AG04449 (cell line): ENCODE data around the gene SLK.

ENCODE experiments used
- CTCF ChIA-PET: fragments of 350-600 bp; formaldehyde crosslinking; extraction: SDS; loops from one replicate; lab custom pipeline; 2021; ENCODE audit warnings: antibody characterized with exemption; lab: Yijun Ruan, JAX
- POLR2A ChIA-PET: fragments of 400-600, 350-600 bp; formaldehyde crosslinking; extraction: SDS; loops from one replicate; lab custom pipeline; 2020; ENCODE audit warnings: antibody characterized with exemption, inconsistent platforms; lab: Yijun Ruan, JAX
- DNase-seq: peaks from one replicate; pipeline ENCODE4 v3.0.0-alpha.2; 2010; ENCODE audit warnings: low read depth, low spot score
- H3K4me3 ChIP-seq: 2 replicates; pipeline ENCODE4 v1.5.1; 2011; ENCODE audit warnings: low read depth, mild to moderate bottlenecking, control low read depth, low read length
- TF ChIP-seq, protein P1 (sequence below): IDR thresholded peaks from one replicate; pipeline ENCODE4 v1.5.1; 2011; ENCODE audit warnings: mild to moderate bottlenecking, moderate library complexity, low read length, control low read depth, inconsistent platforms; ENCODE audit not compliant: insufficient read depth; ENCODE audit errors: missing control alignments

The SLK gene

DNA sequence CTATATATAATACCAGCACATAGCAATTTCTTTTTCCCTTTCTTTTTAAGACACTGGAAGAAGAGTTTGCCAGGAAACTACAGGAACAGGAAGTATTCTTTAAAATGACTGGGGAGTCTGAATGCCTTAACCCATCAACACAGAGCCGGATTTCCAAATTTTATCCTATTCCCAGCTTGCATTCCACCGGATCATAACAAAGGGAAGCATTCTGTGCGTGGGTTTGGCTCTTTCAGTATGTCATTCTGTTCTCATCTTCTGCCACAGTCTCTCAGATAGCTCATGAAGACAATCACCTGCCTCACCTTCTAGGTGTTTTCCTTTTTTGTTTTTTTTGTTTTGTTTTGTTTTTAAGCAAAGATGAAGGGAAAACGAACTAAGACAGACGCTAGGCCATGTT is 58.6 kb downstream of the SLK start:
- TF ChIP-seq, protein P1, sequence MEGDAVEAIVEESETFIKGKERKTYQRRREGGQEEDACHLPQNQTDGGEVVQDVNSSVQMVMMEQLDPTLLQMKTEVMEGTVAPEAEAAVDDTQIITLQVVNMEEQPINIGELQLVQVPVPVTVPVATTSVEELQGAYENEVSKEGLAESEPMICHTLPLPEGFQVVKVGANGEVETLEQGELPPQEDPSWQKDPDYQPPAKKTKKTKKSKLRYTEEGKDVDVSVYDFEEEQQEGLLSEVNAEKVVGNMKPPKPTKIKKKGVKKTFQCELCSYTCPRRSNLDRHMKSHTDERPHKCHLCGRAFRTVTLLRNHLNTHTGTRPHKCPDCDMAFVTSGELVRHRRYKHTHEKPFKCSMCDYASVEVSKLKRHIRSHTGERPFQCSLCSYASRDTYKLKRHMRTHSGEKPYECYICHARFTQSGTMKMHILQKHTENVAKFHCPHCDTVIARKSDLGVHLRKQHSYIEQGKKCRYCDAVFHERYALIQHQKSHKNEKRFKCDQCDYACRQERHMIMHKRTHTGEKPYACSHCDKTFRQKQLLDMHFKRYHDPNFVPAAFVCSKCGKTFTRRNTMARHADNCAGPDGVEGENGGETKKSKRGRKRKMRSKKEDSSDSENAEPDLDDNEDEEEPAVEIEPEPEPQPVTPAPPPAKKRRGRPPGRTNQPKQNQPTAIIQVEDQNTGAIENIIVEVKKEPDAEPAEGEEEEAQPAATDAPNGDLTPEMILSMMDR: no peak
- no peak overlapping the region for H3K4me3 ChIP-seq
- ChIA-PET POLR2A (no interaction called here), CTCF (interaction anchor here (1.0 to 1.5 kb wide), 5 partner anchors 20 to 138 kb away, joined by 3 to 6 read pairs (median 3); partner anchors contain the start of gene SFR1)
- DNase-seq: no peak

DNA sequence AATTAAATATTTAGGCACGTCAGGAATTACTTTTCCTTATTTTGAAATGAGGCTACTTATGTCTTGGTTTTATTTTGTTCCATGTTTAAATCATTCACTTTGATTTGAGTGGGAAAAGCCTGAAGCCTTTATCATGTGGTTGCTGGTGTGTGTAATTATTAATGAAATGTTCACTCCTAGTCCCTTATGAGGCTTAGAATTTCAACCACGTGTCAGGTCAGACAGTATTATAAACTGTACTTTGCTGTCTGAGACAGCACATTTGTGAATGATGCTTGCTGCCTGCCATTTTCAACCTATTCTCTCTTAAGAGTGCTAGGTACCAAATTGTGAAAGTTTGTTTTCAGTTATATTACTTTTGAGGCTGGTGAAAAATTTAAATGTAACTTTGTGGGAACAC is 59.8 kb downstream of the SLK start:
- POLR2A ChIA-PET: no interaction called here

DNA sequence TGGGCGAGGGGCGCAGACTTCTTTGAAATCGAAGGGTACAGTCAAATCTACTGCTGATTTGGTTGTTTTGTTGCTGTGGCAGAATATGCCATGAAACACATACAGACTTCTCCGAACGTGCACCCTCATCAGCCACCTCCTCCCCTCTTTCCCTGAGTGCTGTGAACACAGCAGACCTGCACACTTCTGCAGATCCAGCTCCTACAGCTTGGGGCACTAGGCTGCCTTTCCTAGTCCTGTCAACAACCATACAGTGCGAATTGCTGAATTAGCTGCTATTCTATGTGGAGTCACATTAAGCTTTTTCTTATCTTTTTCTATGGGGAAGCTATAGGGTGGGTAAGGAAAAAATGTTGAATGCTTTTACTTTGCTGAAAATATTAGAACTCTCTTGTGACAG is 61.2 kb downstream of the SLK start:
- no peak overlapping the region for H3K4me3 ChIP-seq
- TF ChIP-seq, protein P1: peak; percentile 40
- CTCF ChIA-PET: interaction anchor here (0.8 to 1.4 kb wide), 7 partner anchors 10 to 247 kb away, joined by 3 to 5 read pairs (median 3); partner anchors contain the start of gene SFR1
- no peak for DNase-seq
- POLR2A ChIA-PET: no interaction called here

More for the DNA sequence above, 59.8 kb downstream of the SLK start:
- DNase-seq: no peak
- H3K4me3 ChIP-seq: no peak overlapping the region
- CTCF ChIA-PET: interaction anchor here (1.5 kb wide), 1 partner anchor 95 kb away, joined by 3 read pairs; the partner anchor contains the start of gene SFR1
- TF ChIP-seq, protein P1: no peak

DNA sequence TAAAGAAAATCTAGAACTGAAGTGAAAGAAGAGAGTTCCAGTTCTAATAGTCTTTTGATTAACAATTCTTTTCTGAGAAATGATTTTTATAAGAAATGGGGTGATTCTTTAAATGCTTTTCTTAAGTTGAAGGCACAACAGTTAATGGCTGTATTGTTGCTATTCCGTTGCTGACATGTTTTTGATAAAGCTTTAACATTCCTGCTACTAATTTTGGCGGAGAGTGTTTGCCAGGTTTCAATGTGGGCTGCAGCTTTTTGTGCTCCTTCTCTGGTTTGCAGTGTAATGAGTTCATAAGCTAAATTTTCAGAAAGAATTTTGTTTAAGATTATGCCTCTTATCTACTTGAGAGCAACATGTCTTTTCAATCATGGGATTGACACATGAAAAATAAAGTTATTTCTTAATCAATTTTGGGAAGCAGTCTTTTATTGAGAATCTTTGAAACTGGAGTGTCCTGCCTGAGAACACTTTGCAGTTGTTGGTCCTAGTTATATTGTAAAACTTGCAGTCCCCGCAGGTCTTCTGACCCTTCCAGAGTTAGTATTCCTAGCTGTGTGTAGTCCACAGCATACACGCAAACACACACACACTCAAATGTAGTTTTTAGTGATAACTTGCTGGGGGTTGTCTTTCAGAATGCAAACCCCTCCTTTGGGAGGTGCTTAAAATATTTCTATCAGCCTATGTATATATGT is 62.0 kb downstream of the SLK start:
- CTCF ChIA-PET: interaction anchor here (0.6 to 1.4 kb wide), 10 partner anchors 9 to 246 kb away, joined by 3 to 5 read pairs (median 3); partner anchors contain the start of gene SFR1
- DNase-seq: no peak
- POLR2A ChIA-PET: no interaction called here
- H3K4me3 ChIP-seq: no peak overlapping the region
- TF ChIP-seq, protein P1: no peak

DNA sequence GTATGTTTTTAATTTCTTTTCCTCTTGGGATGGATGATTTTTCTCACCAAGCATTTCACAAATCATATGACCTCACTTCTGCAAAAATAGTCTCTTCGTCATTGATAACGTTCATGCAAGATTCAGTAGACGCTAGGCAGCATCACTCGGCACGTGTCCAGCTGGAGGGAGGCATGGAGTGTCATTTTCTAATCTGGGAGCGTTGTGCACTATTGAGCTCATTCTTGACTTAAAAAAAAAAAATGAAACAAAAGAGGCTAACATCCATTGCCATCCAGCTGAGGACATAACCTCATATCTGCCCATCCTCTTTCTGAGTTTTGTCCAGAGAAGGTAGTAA is 62.6 kb downstream of the SLK start:
- ChIA-PET POLR2A (no interaction called here), CTCF (interaction anchor here (0.6 to 1.4 kb wide), 4 partner anchors 47 to 142 kb away, joined by 3 read pairs; no protein-coding TSS in a partner anchor)
- TF ChIP-seq, protein P1: no peak
- DNase-seq: no peak
- H3K4me3 ChIP-seq: no peak overlapping the region

DNA sequence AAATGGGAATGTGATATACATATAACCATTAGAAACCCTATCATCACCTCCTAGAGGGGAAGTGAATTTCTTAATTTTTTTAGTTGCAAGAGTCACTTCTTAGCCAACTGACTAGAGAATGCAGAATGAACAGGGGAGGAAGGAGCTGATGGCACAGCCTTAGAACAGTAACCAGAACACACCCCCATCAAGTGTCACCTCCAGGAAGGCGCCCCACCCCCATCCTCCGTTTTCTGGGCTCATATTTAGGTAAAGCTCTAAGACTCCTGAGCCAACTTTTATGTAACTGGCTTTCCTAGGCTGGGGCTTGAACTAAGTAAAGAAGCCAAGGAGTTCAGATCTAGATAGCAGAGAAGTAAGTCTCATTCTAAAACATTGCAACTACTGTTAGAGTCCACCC is 64.7 kb downstream of the SLK start:
- ChIA-PET CTCF (interaction anchor here (1.0 to 1.9 kb wide), 5 partner anchors 10 to 92 kb away, joined by 3 to 9 read pairs (median 3); no protein-coding TSS in a partner anchor), POLR2A (no interaction called here)
- TF ChIP-seq, protein P1: no peak
- DNase-seq: no peak
- no peak overlapping the region for H3K4me3 ChIP-seq
